ENCODE results near the gene CORO1C. TPM values are rescaled to one million over a fixed set of nuclear protein-coding genes. Genes with fewer than 3 reads are reported as not detected.

The CORO1C gene
- polyA plus RNA-seq, 1 of the 3 experiments (the other 2 are of a cell fraction): 150 TPM

- H3K9me3 ChIP-seq: no peaks in the 10 kb centered on the region
- peak overlapping the region in 1 of 2 experiments; percentile 29; a peak in 2 of 4 replicates for H3K27ac ChIP-seq (ENCODE audit: low read depth in 2 of 2, low read length in 1 of 2)
- CTCF ChIA-PET: interaction anchor here (7.2 to 19.2 kb wide), 2 partner anchors 12 to 39 kb away, joined by 63 to 503 read pairs; partner anchors contain the start of genes ISCU and SART3
These were observed 125.5 kb downstream of the CORO1C start for GRCh38 chr12:108605690-108606406.

More at GRCh38 chr12:108605690-108606406, 125.5 kb downstream of the CORO1C start:
- POLR2A ChIA-PET: interaction anchor here (1.1 kb wide), 1 partner anchor 11 kb away, joined by 3 read pairs; no protein-coding TSS in a partner anchor
- Histone ChIP-seq H3K4me3 (ENCODE audit: low read depth in 2 of 2, low read length in 1 of 2) (no peak overlapping the region), H2AFZ (ENCODE audit: low read depth) (no peak overlapping the region), H3K36me3 (replicated peaks in 1 of 2; ENCODE audit: control insufficient read depth in 1 of 2, insufficient read depth in 2 of 2, low read length in 1 of 2) (no peaks in the 10 kb centered on the region), H3K9me2 (no peaks in the 10 kb centered on the region), H3K27me3 (ENCODE audit: insufficient read depth) (no peaks in the 10 kb centered on the region), H4K20me1 (ENCODE audit: insufficient read depth) (no peaks in the 10 kb centered on the region), H3F3A (replicated peaks; ENCODE audit: insufficient read depth) (peaks cover 4% of the 10 kb centered on the region), H3K4me1 (ENCODE audit: control insufficient read depth in 1 of 2, insufficient read depth in 2 of 2, low read depth in 1 of 2, low read length in 1 of 2) (peaks cover 7 to 21% of the 10 kb centered on the region in 2 experiments; a peak in 3 of 4 replicates), H3K9ac (no peak overlapping the region), H3K4me2 (no peak overlapping the region), H3K79me2 (ENCODE audit: insufficient read depth) (no peaks in the 10 kb centered on the region)
- no peak for DNase-seq
- WGBS (ENCODE audit: low lambda C conversion rate): 88% methylated on average over 4 of the region's 4 CpGs
- TF ChIP-seq USF1 (IDR thresholded peaks at IDR 0.05; ENCODE audit: borderline replicate concordance, low read depth) (no peak), CHD2 (IDR thresholded peaks at IDR 0.05; ENCODE audit: low read length, partially characterized antibody) (no peak), TCF12 (IDR thresholded peaks at IDR 0.05) (no peak), FOXM1 (IDR thresholded peaks at IDR 0.05; ENCODE audit: low read depth) (no peak), JUND (IDR thresholded peaks at IDR 0.05) (no peak), CTCF (IDR thresholded peaks at IDR 0.05) (no peak), PBX3 (IDR thresholded peaks at IDR 0.05) (no peak)
- TF ChIP-seq, protein P1, sequence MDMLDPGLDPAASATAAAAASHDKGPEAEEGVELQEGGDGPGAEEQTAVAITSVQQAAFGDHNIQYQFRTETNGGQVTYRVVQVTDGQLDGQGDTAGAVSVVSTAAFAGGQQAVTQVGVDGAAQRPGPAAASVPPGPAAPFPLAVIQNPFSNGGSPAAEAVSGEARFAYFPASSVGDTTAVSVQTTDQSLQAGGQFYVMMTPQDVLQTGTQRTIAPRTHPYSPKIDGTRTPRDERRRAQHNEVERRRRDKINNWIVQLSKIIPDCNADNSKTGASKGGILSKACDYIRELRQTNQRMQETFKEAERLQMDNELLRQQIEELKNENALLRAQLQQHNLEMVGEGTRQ (IDR thresholded peaks at IDR 0.05; ENCODE audit: borderline replicate concordance, low read depth, low read length): no peak
